K562 (cell line): ENCODE data around the gene MAEL. TPM values are rescaled to one million over a fixed set of nuclear protein-coding genes. Genes with fewer than 3 reads are reported as not detected.
A peak's percentile ranks its signal among the peaks of the same experiment; 100 is the strongest.

ENCODE experiments used
- BHLHE40 ChIP-seq: IDR thresholded peaks from 2 replicates; pipeline ENCODE4 v1.6.1; 2011; ENCODE audit warnings: low read length, improper control_type of control experiment
- CTBP1 ChIP-seq: fragments of 450-650 bp; IDR thresholded peaks from 2 replicates; pipeline ENCODE4 v1.6.1; 2016; ENCODE audit warnings: borderline replicate concordance
- E2F3 ChIP-seq: fragments of 250-450 bp; sonication (Bioruptor Pico); IDR thresholded peaks from 2 replicates; pipeline ENCODE4 v1.4.0; 2020; ENCODE audit warnings: mild to moderate bottlenecking
- FOXA3 ChIP-seq, 2 experiments: fragments of 450-650 bp in 1 of 2; sonication (generic) in 1 of 2; formaldehyde crosslinking; IDR thresholded peaks in 1 of 2; conservative IDR thresholded peaks in 1 of 2; 2 replicates each; pipeline versions ENCODE4 v1.4.0 to v1.8.0; 2020 to 2022; ENCODE audit warnings: mild to moderate bottlenecking in 2 of 2, missing genetic modification reagents in 1 of 2
- HDAC2 ChIP-seq: fragments of 450-650 bp; IDR thresholded peaks from 2 replicates; pipeline ENCODE4 v1.6.1; 2016; ENCODE audit warnings: mild to moderate bottlenecking
- HDAC3 ChIP-seq: fragments of 450-650 bp; IDR thresholded peaks from 2 replicates; pipeline ENCODE4 v1.6.1; 2018; ENCODE audit warnings: borderline replicate concordance, mild to moderate bottlenecking, moderate library complexity; ENCODE audit not compliant: partially characterized antibody
- HIVEP1 ChIP-seq: fragments of 250-450 bp; sonication (Bioruptor Pico); IDR thresholded peaks from 2 replicates; pipeline ENCODE4 v1.4.0; 2020; ENCODE audit warnings: mild to moderate bottlenecking
- KAT7 ChIP-seq: sonication (generic); formaldehyde crosslinking; IDR thresholded peaks from 2 replicates; pipeline ENCODE4 v1.8.0; 2022; ENCODE audit warnings: missing genetic modification reagents, mild to moderate bottlenecking, borderline replicate concordance
- MEIS2 ChIP-seq: fragments of 450-650 bp; IDR thresholded peaks from 2 replicates; pipeline ENCODE4 v1.6.1; 2014; ENCODE audit warnings: mild to moderate bottlenecking; ENCODE audit not compliant: partially characterized antibody
- NR1H2 ChIP-seq: sonication (generic); formaldehyde crosslinking; IDR thresholded peaks from 2 replicates; pipeline ENCODE4 v1.4.0; 2020; ENCODE audit warnings: mild to moderate bottlenecking, missing genetic modification reagents
- RAD21 ChIP-seq, 2 experiments: fragments of 250-450 bp in 1 of 2; fragments of 450-650 bp in 1 of 2; sonication (Bioruptor Pico) in 1 of 2; formaldehyde crosslinking in 1 of 2; IDR thresholded peaks in 1 of 2; conservative IDR thresholded peaks in 1 of 2; 2 replicates each; pipeline versions ENCODE4 v1.4.0 to v1.8.0; 2020 to 2022; ENCODE audit warnings: mild to moderate bottlenecking in 2 of 2, moderate library complexity in 1 of 2
- RBM17 ChIP-seq: fragments of 200-400 bp; formaldehyde crosslinking; IDR thresholded peaks from 2 replicates; pipeline ENCODE4 v1.6.1; 2017; ENCODE audit warnings: low read depth, mild to moderate bottlenecking, low read length, borderline replicate concordance
- SAFB ChIP-seq: fragments of 200-400 bp; formaldehyde crosslinking; IDR thresholded peaks from 2 replicates; pipeline ENCODE4 v1.6.1; 2017; ENCODE audit warnings: low read depth, low read length, borderline replicate concordance
- SAP30 ChIP-seq: fragments of 200-600 bp; sonication (generic); IDR thresholded peaks from 2 replicates; pipeline ENCODE4 v1.6.1; 2012; ENCODE audit warnings: borderline replicate concordance, low read depth, mild to moderate bottlenecking, moderate library complexity, low read length, control low read depth, inconsistent platforms; ENCODE audit not compliant: insufficient read depth, poor library complexity, severe bottlenecking
- SIN3A ChIP-seq, 2 experiments: fragments of 150-350 bp in 1 of 2; IDR thresholded peaks; 2 replicates each; pipeline ENCODE4 v1.6.1; 2011 to 2016; ENCODE audit warnings: borderline replicate concordance in 2 of 2, low read depth in 2 of 2, low read length in 2 of 2, mild to moderate bottlenecking in 2 of 2, moderate library complexity in 2 of 2; ENCODE audit not compliant: control insufficient read depth in 1 of 2
- TCF7 ChIP-seq: sonication (generic); IDR thresholded peaks from 2 replicates; pipeline ENCODE4 v1.6.1; 2016; ENCODE audit warnings: antibody characterized with exemption, borderline replicate concordance
- TRIM24 ChIP-seq, 2 experiments: fragments of 450-650 bp; IDR thresholded peaks; 2 replicates each; pipeline ENCODE4 v1.6.1; 2016
- ZNF253 ChIP-seq: fragments of 250-450 bp; sonication (Bioruptor Pico); conservative IDR thresholded peaks from 2 replicates; pipeline ENCODE4 v1.6.1; 2021; ENCODE audit warnings: mild to moderate bottlenecking
- polyA plus RNA-seq, 8 experiments: library from polyadenylated mRNA; depleted of rRNA in 4 of 8; stranded (reverse) in 5 of 8; unstranded in 3 of 8; fragments of >200 nt; fragmentation: Nextera tagmentation in 2 of 8; fragmentation: Illumina TruSeq in 1 of 8; extraction: Ambion mirVana in 2 of 8; extraction: Trizol in 1 of 8; gene quantifications; 2 replicates each; pipeline versions ENCODE4 v1.2.1 to v1.2.3, GENCODE V29; 2011 to 2014; ENCODE audit warnings: inconsistent platforms in 1 of 8, missing spikeins in 1 of 8
- total RNA-seq, 7 experiments: library from RNA; depleted of rRNA in 6 of 7; stranded (reverse); fragments of >200 nt in 6 of 7; fragmentation: Illumina TruSeq in 2 of 7; extraction: Trizol in 2 of 7; gene quantifications; 2 replicates each; pipeline versions ENCODE4 v1.2.1 to v1.2.3, GENCODE V29; 2011 to 2021; ENCODE audit warnings: low replicate concordance in 1 of 7
- TF ChIP-seq, protein P1 (sequence below): sonication (generic); formaldehyde crosslinking; IDR thresholded peaks from 2 replicates; pipeline ENCODE4 v1.8.0; 2023; ENCODE audit warnings: missing genetic modification reagents, mild to moderate bottlenecking, borderline replicate concordance
- TF ChIP-seq, protein P2 (sequence below): fragments of 450-650 bp; IDR thresholded peaks from 2 replicates; pipeline ENCODE4 v1.6.1; 2016; ENCODE audit warnings: borderline replicate concordance
- TF ChIP-seq, protein P3 (sequence below): fragments of 450-650 bp; IDR thresholded peaks from 2 replicates; pipeline ENCODE4 v1.6.1; 2016

The MAEL gene
- total and polyA plus RNA-seq, 9 of the 15 experiments (the other 6 are each of a cell fraction or from before 2014, with no cell fraction given): 0.11 to 1.9 (median 0.75) TPM

DNA sequence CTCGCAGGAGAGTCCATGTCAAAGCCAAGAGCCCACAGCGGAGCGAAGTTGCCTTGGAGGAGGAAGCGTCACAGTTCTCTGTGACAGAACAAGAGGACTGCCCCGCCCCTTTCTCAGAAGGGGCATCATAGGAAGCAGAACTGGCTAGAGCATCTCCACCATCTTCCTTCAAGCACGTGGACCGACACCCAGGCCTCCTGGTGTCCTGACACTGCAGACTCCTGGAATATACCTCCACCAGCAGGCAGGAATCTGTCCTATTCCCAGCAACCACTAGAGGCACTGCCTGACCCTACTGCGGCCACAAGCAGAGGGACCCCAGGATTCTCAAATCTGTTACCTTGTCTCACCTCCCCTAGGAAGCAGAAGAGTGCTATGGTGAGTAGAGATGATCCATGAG lies 63.3 kb downstream of the MAEL start (continued):
- TF ChIP-seq, protein P1, sequence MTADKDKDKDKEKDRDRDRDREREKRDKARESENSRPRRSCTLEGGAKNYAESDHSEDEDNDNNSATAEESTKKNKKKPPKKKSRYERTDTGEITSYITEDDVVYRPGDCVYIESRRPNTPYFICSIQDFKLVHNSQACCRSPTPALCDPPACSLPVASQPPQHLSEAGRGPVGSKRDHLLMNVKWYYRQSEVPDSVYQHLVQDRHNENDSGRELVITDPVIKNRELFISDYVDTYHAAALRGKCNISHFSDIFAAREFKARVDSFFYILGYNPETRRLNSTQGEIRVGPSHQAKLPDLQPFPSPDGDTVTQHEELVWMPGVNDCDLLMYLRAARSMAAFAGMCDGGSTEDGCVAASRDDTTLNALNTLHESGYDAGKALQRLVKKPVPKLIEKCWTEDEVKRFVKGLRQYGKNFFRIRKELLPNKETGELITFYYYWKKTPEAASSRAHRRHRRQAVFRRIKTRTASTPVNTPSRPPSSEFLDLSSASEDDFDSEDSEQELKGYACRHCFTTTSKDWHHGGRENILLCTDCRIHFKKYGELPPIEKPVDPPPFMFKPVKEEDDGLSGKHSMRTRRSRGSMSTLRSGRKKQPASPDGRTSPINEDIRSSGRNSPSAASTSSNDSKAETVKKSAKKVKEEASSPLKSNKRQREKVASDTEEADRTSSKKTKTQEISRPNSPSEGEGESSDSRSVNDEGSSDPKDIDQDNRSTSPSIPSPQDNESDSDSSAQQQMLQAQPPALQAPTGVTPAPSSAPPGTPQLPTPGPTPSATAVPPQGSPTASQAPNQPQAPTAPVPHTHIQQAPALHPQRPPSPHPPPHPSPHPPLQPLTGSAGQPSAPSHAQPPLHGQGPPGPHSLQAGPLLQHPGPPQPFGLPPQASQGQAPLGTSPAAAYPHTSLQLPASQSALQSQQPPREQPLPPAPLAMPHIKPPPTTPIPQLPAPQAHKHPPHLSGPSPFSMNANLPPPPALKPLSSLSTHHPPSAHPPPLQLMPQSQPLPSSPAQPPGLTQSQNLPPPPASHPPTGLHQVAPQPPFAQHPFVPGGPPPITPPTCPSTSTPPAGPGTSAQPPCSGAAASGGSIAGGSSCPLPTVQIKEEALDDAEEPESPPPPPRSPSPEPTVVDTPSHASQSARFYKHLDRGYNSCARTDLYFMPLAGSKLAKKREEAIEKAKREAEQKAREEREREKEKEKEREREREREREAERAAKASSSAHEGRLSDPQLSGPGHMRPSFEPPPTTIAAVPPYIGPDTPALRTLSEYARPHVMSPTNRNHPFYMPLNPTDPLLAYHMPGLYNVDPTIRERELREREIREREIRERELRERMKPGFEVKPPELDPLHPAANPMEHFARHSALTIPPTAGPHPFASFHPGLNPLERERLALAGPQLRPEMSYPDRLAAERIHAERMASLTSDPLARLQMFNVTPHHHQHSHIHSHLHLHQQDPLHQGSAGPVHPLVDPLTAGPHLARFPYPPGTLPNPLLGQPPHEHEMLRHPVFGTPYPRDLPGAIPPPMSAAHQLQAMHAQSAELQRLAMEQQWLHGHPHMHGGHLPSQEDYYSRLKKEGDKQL (CRISPR knock-in tag): no peak
- no peak for TF ChIP-seq KAT7 (CRISPR knock-in tag)
- TF ChIP-seq SAFB: no peak
- no peak for TF ChIP-seq NR1H2
- TF ChIP-seq, protein P2, sequence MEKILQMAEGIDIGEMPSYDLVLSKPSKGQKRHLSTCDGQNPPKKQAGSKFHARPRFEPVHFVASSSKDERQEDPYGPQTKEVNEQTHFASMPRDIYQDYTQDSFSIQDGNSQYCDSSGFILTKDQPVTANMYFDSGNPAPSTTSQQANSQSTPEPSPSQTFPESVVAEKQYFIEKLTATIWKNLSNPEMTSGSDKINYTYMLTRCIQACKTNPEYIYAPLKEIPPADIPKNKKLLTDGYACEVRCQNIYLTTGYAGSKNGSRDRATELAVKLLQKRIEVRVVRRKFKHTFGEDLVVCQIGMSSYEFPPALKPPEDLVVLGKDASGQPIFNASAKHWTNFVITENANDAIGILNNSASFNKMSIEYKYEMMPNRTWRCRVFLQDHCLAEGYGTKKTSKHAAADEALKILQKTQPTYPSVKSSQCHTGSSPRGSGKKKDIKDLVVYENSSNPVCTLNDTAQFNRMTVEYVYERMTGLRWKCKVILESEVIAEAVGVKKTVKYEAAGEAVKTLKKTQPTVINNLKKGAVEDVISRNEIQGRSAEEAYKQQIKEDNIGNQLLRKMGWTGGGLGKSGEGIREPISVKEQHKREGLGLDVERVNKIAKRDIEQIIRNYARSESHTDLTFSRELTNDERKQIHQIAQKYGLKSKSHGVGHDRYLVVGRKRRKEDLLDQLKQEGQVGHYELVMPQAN: no peak
- no peak for TF ChIP-seq TRIM24 (IDR thresholded peaks at IDR 0.05)
- TF ChIP-seq RBM17: no peak
- TF ChIP-seq HIVEP1 (CRISPR knock-in tag): no peak
- peak; percentile 68; the same call in 1 of the 2 replicates for TF ChIP-seq CTBP1
- no peak for TF ChIP-seq MEIS2
- TF ChIP-seq FOXA3 (CRISPR knock-in tag; conservative IDR thresholded peaks at IDR 0.05 in 1 of 2, IDR thresholded peaks at IDR 0.05 in 1 of 2): no peak
- TF ChIP-seq HDAC2: no peak
- no peak for TF ChIP-seq TCF7
- TF ChIP-seq SAP30: no peak
- no peak for TF ChIP-seq E2F3 (CRISPR knock-in tag)
- TF ChIP-seq, protein P3, sequence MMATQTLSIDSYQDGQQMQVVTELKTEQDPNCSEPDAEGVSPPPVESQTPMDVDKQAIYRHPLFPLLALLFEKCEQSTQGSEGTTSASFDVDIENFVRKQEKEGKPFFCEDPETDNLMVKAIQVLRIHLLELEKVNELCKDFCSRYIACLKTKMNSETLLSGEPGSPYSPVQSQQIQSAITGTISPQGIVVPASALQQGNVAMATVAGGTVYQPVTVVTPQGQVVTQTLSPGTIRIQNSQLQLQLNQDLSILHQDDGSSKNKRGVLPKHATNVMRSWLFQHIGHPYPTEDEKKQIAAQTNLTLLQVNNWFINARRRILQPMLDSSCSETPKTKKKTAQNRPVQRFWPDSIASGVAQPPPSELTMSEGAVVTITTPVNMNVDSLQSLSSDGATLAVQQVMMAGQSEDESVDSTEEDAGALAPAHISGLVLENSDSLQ: no peak
- no peak for TF ChIP-seq SIN3A (IDR thresholded peaks at IDR 0.05; ENCODE audit: borderline replicate concordance in 2 of 2, control insufficient read depth in 1 of 2, low read depth in 2 of 2, low read length in 2 of 2)
- peak in 1 of 2 experiments; percentile 50; a peak in 3 of 4 replicates for TF ChIP-seq RAD21 (CRISPR knock-in tag; conservative IDR thresholded peaks at IDR 0.05 in 1 of 2, IDR thresholded peaks at IDR 0.05 in 1 of 2)
- TF ChIP-seq BHLHE40: peak; percentile 20; the same call in 1 of the 2 replicates
- TF ChIP-seq ZNF253: no peak
- no peak for TF ChIP-seq HDAC3
